Spleen (tissue), 7 donors: ENCODE measurements around the gene PGBD5.

ENCODE experiments used
- POLR2A ChIP-seq, 3 donors: fragments of 450-650 bp; IDR thresholded peaks; one replicate each; pipeline ENCODE4 v1.5.1; 2017; ENCODE audit warnings: antibody characterized with exemption in 3 of 3, mild to moderate bottlenecking in 1 of 3
- TF ChIP-seq, protein P1 (sequence below), 11 experiments: fragments of 200-600 bp in 7 of 11; fragments of 450-650 bp in 4 of 11; sonication (generic) in 4 of 11; IDR thresholded peaks in 8 of 11; conservative IDR thresholded peaks in 3 of 11; 1 replicate in 7 of 11; 2 replicates in 4 of 11; pipeline versions ENCODE4 v1.4.0 to v1.8.0; 2016 to 2021; ENCODE audit warnings: antibody characterized with exemption in 11 of 11, inconsistent platforms in 4 of 11, mild to moderate bottlenecking in 1 of 11
- donor health status: DM: no; HTN: no; CAD: no; lungs with moderate emphysema.
- donor health status: DM: no; HTN: no; CAD: no.
- donor health status: DM: no; HTN: no; CAD: no.

DNA sequence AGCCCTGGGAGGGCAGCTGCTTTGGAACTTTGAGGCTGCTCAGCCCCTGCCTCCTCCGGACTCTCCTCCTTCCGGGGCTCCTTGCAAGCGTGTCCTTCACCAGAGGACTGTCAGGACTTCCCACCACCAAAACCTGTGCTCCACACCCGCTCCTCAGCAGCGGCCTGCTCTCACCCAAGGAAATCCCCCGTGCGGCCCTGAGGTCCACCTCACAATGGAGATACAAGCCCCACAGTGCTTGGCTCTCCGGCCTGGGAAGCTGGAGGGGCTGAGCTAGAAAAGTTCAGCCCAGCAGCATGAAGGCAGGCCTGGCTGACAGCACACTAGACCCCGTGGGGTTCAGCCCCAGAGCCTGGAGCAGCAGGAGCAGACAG, 33.6 kb downstream of the PGBD5 start:
- TF ChIP-seq, protein P1, sequence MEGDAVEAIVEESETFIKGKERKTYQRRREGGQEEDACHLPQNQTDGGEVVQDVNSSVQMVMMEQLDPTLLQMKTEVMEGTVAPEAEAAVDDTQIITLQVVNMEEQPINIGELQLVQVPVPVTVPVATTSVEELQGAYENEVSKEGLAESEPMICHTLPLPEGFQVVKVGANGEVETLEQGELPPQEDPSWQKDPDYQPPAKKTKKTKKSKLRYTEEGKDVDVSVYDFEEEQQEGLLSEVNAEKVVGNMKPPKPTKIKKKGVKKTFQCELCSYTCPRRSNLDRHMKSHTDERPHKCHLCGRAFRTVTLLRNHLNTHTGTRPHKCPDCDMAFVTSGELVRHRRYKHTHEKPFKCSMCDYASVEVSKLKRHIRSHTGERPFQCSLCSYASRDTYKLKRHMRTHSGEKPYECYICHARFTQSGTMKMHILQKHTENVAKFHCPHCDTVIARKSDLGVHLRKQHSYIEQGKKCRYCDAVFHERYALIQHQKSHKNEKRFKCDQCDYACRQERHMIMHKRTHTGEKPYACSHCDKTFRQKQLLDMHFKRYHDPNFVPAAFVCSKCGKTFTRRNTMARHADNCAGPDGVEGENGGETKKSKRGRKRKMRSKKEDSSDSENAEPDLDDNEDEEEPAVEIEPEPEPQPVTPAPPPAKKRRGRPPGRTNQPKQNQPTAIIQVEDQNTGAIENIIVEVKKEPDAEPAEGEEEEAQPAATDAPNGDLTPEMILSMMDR (IDR thresholded peaks at IDR 0.05 in 8 of 11, conservative IDR thresholded peaks at IDR 0.05 in 3 of 11) = no peak
- no peak for TF ChIP-seq POLR2A (IDR thresholded peaks at IDR 0.05)
